NCI-H2107 treated with DMSO at 0.1 percent for 48 hours (cell line): ENCODE data around the gene ZFYVE27.

Experiments
- DNase-seq: peaks from one replicate; lab custom pipeline; 2025; ENCODE audit not compliant: unreplicated experiment; lab: John Stamatoyannopoulos, UW

The ZFYVE27 gene

GRCh38 chr10:97766996-97767924 lies 30.3 kb downstream of the ZFYVE27 start:
- no peak for DNase-seq

GRCh38 chr10:97768322-97769315 lies 31.7 kb downstream of the ZFYVE27 start:
- DNase-seq: no peak

- DNase-seq: no peak
Observed at GRCh38 chr10:97770255-97770654, 33.3 kb downstream of the ZFYVE27 start.

GRCh38 chr10:97771055-97771891 lies 34.3 kb downstream of the ZFYVE27 start:
- no peak for DNase-seq

GRCh38 chr10:97771913-97772823 lies 35.2 kb downstream of the ZFYVE27 start, which contains the start of gene SFRP5:
TSS of gene SFRP5 (minus strand) at chr10:97771999. CDS start at chr10:97771833, 166 bp downstream.
- DNase-seq: no peak

GRCh38 chr10:97773096-97773495 lies 36.2 kb downstream of the ZFYVE27 start:
- DNase-seq: no peak

- DNase-seq: no peak
Observed at GRCh38 chr10:97774811-97775294, 37.9 kb downstream of the ZFYVE27 start.

- no peak for DNase-seq
Observed at GRCh38 chr10:97777143-97777542, 40.2 kb downstream of the ZFYVE27 start.

GRCh38 chr10:97778452-97779302 lies 41.7 kb downstream of the ZFYVE27 start:
- DNase-seq: no peak

- DNase-seq: no peak
Observed at GRCh38 chr10:97779492-97779891, 42.6 kb downstream of the ZFYVE27 start.

- no peak for DNase-seq
Observed at GRCh38 chr10:97779975-97780374, 43.0 kb downstream of the ZFYVE27 start.

- no peak for DNase-seq
Observed at GRCh38 chr10:97780841-97781617, 44.1 kb downstream of the ZFYVE27 start.

GRCh38 chr10:97781618-97782331 lies 44.8 kb downstream of the ZFYVE27 start:
- no peak for DNase-seq

- DNase-seq: no peak
Observed at GRCh38 chr10:97782455-97783228, 45.7 kb downstream of the ZFYVE27 start.

GRCh38 chr10:97784200-97784810 lies 47.4 kb downstream of the ZFYVE27 start:
- no peak for DNase-seq

- no peak for DNase-seq
Observed at GRCh38 chr10:97785231-97785630, 48.3 kb downstream of the ZFYVE27 start.
